IPS-NIHi7 (cell line): ENCODE measurements around the gene WDR76.
A peak's percentile ranks its signal among the peaks of the same experiment; 100 is the strongest.

Experiments
- DNase-seq: peaks from one replicate; pipeline ENCODE4 v3.0.0; 2012; ENCODE audit warnings: mixed read lengths; ENCODE audit errors: extremely low spot score

WDR76 gene

DNA sequence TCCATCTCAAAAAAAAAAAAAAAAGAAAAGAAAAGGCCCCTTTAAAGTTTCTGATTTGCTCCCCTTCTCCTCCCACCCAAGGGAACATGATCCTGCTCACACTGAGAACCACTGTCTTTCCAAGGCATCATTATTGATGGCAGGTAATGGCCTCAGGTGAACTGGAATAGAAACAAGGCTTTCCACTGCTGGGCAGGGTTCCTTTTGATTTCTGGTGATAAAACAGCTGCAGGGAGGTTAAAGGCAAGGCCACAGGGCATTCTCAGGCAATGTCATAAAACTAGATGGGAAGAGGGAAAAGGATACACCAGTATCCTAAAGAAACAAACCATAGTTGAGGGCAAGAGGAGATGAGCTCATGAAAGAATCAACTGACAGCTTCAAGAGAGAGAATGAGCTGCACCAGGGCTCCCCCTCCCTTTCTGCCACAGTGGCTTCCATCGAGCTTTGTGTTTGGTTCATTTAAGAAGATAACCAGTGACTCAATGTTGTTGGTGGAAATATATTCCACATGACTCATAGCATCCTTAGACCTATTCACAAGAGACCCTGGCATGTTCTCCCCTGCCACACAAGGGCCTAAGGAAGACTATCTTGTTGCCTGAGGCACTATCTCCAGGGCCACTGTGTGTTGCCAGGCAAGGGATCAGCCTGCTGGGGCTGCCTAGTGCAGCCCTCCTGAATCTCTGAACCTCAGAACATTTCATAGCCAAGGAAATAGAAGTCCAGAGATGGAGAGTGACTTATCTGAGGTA lies 86.4 kb downstream of the WDR76 start:
- DNase-seq, result peak; percentile 34

GRCh38 chr15:43913941-43914340 lies 87.1 kb downstream of the WDR76 start:
- no peak for DNase-seq

DNA sequence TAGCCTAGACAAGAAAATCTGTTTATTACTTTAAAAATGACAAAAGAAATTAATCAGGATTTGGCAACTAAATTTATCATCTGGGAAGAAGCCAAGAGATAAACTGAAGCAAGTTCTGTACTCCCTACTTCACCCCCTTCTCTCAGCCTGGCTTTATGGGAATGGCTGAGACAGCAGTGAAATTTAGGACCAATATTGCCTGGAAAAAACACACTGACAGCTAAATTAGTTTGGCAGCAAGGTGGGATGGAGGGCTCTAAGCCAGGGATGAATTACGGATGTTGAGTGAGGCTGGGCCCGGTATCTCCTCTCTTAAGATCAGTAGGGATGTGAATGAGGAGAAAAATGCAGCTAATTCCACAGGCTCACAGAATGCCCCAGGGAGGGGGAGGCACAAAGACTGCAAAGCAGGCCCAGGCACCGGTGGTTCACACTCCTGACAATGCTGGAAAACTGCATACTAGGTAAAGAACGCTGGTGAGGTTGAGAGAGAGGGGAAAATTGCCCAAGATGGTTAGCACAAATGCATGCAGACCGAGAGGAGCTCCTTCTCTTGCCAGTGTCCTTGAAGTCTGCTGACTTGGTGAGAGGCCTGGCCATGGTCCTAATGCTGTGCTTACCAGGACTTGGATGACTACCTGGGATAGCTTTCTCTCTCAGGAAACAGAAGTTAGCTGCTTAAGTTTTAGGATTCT lies 89.0 kb downstream of the WDR76 start:
- DNase-seq, result no peak

DNA sequence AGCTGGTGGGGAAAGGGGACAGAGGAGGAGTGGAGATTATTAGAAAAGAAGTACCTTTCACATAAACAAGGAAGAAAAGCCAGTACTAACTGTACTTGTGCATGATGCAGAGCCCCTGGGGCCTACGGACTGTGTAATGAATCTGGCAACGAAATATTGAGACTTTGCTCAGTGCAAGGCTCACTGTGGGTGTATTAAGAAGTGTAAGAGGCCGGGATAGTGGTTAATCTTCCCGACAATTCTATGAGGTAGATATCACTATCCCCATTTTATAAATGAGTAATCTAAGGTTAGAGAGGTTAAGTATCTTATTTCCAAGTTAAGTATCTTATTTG lies 89.5 kb downstream of the WDR76 start:
- no peak for DNase-seq
